GM23338 (cell line): ENCODE data around the gene PTPRN2. TPM values are rescaled to one million over a fixed set of nuclear protein-coding genes. Genes with fewer than 3 reads are reported as not detected.
"Not testable (repeated sequence)": the region's sequence is repeated elsewhere in the genome, so short reads cannot be mapped to it uniquely, and the experiment has no call there.

ENCODE experiments used
- ATAC-seq: fragments of 200-7000 bp; cut with Tn5 transposase; 3 replicates; pipeline ENCODE4 v1.9.1; 2020
- DNase-seq: peaks from one replicate; pipeline ENCODE4 v3.0.0-alpha.2; 2015; ENCODE audit warnings: low spot score
- H2AFZ ChIP-seq: fragments of 200-600 bp; sonication (generic); 2 replicates; pipeline ENCODE4 v1.8.0; 2016; ENCODE audit warnings: antibody characterized with exemption, mild to moderate bottlenecking, moderate library complexity
- H3F3A ChIP-seq: fragments of 200-600 bp; sonication (generic); replicated peaks from 2 replicates; pipeline ENCODE4 v1.8.0; 2017; ENCODE audit warnings: antibody characterized with exemption, mixed run types, low read depth
- H3K27ac ChIP-seq: fragments of 200-600 bp; sonication (generic); 2 replicates; pipeline ENCODE4 v1.6.1; 2016; ENCODE audit warnings: low read depth
- H3K27me3 ChIP-seq: fragments of 200-600 bp; sonication (generic); 2 replicates; pipeline ENCODE4 v1.8.0; 2016; ENCODE audit warnings: mild to moderate bottlenecking, mixed run types, moderate library complexity; ENCODE audit not compliant: insufficient read depth
- H3K36me3 ChIP-seq: fragments of 200-600 bp; sonication (generic); 2 replicates; pipeline ENCODE4 v1.8.0; 2016; ENCODE audit warnings: mild to moderate bottlenecking; ENCODE audit not compliant: insufficient read depth
- H3K4me1 ChIP-seq: fragments of 200-600 bp; sonication (generic); 2 replicates; pipeline ENCODE4 v1.8.0; 2016; ENCODE audit warnings: mild to moderate bottlenecking, moderate library complexity; ENCODE audit not compliant: insufficient read depth
- H3K4me2 ChIP-seq: fragments of 200-600 bp; sonication (generic); 2 replicates; pipeline ENCODE4 v1.7.1; 2017; ENCODE audit warnings: mixed run types
- H3K4me3 ChIP-seq: fragments of 200-600 bp; sonication (generic); 2 replicates; pipeline ENCODE4 v1.6.1; 2016; ENCODE audit warnings: mixed run types
- H3K79me2 ChIP-seq: fragments of 200-600 bp; sonication (generic); replicated peaks from 2 replicates; pipeline ENCODE4 v1.8.0; 2017; ENCODE audit warnings: mild to moderate bottlenecking; ENCODE audit not compliant: insufficient read depth
- H3K9me2 ChIP-seq: fragments of 200-600 bp; sonication (generic); 2 replicates; pipeline ENCODE4 v1.8.0; 2017; ENCODE audit not compliant: insufficient read depth
- H4K20me1 ChIP-seq: fragments of 200-600 bp; sonication (generic); replicated peaks from 2 replicates; pipeline ENCODE4 v1.8.0; 2017; ENCODE audit warnings: mild to moderate bottlenecking; ENCODE audit not compliant: insufficient read depth
- H3K27ac Mint-ChIP-seq: 2 replicates; pipeline ENCODE4 v1.8.0; 2020; ENCODE audit warnings: inconsistent platforms, mild to moderate bottlenecking, moderate library complexity, mixed read lengths
- H3K27me3 Mint-ChIP-seq: 3 replicates; pipeline ENCODE4 v1.8.0; 2022; ENCODE audit warnings: low read depth, mild to moderate bottlenecking, moderate library complexity, mixed read lengths, inconsistent platforms; ENCODE audit not compliant: insufficient read depth, poor library complexity
- H3K36me3 Mint-ChIP-seq: 3 replicates; pipeline ENCODE4 v1.8.0; 2021; ENCODE audit warnings: low read depth, mild to moderate bottlenecking, inconsistent platforms, moderate library complexity, mixed read lengths
- H3K4me1 Mint-ChIP-seq: 3 replicates; pipeline ENCODE4 v1.8.0; 2020; ENCODE audit warnings: mild to moderate bottlenecking, inconsistent platforms, mixed read lengths
- H3K4me3 Mint-ChIP-seq: 3 replicates; pipeline ENCODE4 v1.8.0; 2021; ENCODE audit warnings: moderate library complexity, mild to moderate bottlenecking, inconsistent platforms, mixed read lengths
- H3K9me3 Mint-ChIP-seq: 3 replicates; pipeline ENCODE4 v1.8.0; 2020; ENCODE audit warnings: moderate library complexity, mild to moderate bottlenecking, inconsistent platforms, mixed read lengths
- CREB1 ChIP-seq: fragments of 250-450 bp; sonication (Bioruptor Pico); IDR thresholded peaks from 2 replicates; pipeline ENCODE4 v1.5.0; 2020; ENCODE audit warnings: low read depth, mild to moderate bottlenecking, moderate library complexity
- EZH2 ChIP-seq: fragments of 200-600 bp; sonication (generic); IDR thresholded peaks from one replicate; pipeline ENCODE4 v1.8.0; 2017; ENCODE audit warnings: antibody characterized with exemption, mild to moderate bottlenecking, low read depth; ENCODE audit not compliant: unreplicated experiment
- JUNB ChIP-seq: IDR thresholded peaks from one replicate; pipeline ENCODE4 v1.6.1; 2016; ENCODE audit warnings: antibody characterized with exemption; ENCODE audit not compliant: unreplicated experiment
- NANOG ChIP-seq: IDR thresholded peaks from 2 replicates; pipeline ENCODE4 v1.6.1; 2016; ENCODE audit warnings: antibody characterized with exemption, borderline replicate concordance
- STAT1 ChIP-seq: IDR thresholded peaks from one replicate; pipeline ENCODE4 v1.6.1; 2016; ENCODE audit warnings: antibody characterized with exemption; ENCODE audit not compliant: unreplicated experiment
- ZNF114 ChIP-seq: fragments of 250-450 bp; sonication (Bioruptor Pico); IDR thresholded peaks from 2 replicates; pipeline ENCODE4 v1.5.0; 2020; ENCODE audit warnings: mild to moderate bottlenecking, moderate library complexity
- polyA plus RNA-seq: library from polyadenylated mRNA; unstranded; fragments of >200 nt; fragmentation: Nextera tagmentation; extraction: Ambion mirVana; gene quantifications from 2 replicates; pipeline ENCODE4 v1.2.1, GENCODE V29; 2016
- total RNA-seq: library from RNA; depleted of rRNA; stranded (reverse); fragments of >200 nt; shearing (Covaris generic); gene quantifications from 2 replicates; pipeline ENCODE4 v1.2.3, GENCODE V29; 2014
- TF ChIP-seq, protein P1 (sequence below): fragments of 250-450 bp; sonication (Bioruptor Pico); IDR thresholded peaks from 2 replicates; pipeline ENCODE4 v1.5.0; 2020; ENCODE audit warnings: mild to moderate bottlenecking, moderate library complexity
- TF ChIP-seq, protein P2 (sequence below): IDR thresholded peaks from 2 replicates; pipeline ENCODE4 v1.6.1; 2016; ENCODE audit warnings: antibody characterized with exemption

The PTPRN2 gene
- total and polyA plus RNA-seq, 2 experiments from 2014 or later: 0.87 to 4.0 TPM

DNA sequence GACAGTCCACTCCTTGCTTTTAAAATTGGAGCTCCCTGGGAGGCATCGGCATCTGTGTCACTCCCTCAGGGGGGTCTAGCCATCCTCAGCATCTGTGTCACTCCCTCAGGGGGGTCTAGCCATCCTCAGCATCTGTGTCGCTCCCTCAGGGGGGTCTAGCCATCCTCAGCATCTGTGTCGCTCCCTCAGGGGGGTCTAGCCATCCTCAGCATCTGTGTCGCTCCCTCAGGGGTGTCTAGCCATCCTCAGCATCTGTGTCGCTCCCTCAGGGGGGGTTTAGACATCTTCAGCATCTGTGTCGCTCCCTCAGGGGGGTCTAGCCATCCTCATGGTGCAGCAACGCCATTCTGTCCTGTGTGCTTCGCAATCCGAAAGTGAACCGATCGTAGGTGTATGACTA, 651.9 kb downstream of the PTPRN2 start:
- Mint-ChIP-seq H3K27me3 (peaks cover 13% of the 10 kb centered on the region), H3K36me3 (peaks cover 60% of the 10 kb centered on the region), H3K9me3 (peaks cover 99% of the 10 kb centered on the region)
- H3K9me2 ChIP-seq, H3K27me3 ChIP-seq, H3K4me1 Mint-ChIP-seq, ATAC-seq, H3K27ac ChIP-seq, H3K4me1 ChIP-seq, H3K4me2 ChIP-seq, H3K4me3 Mint-ChIP-seq, H3F3A ChIP-seq, H3K36me3 ChIP-seq, H4K20me1 ChIP-seq, H2AFZ ChIP-seq, H3K27ac Mint-ChIP-seq, H3K4me3 ChIP-seq, H3K79me2 ChIP-seq, DNase-seq: not testable (repeated sequence)

GRCh38 chr7:157933219-157934155, 654.1 kb downstream of the PTPRN2 start:
- not testable (repeated sequence) for H3K4me1 Mint-ChIP-seq, H3K27me3 ChIP-seq, H3K4me3 ChIP-seq, H3K4me1 ChIP-seq, H3K4me3 Mint-ChIP-seq, H4K20me1 ChIP-seq, H3K36me3 ChIP-seq, H3K4me2 ChIP-seq, ATAC-seq, DNase-seq, H3K27ac Mint-ChIP-seq, H2AFZ ChIP-seq, H3K9me2 ChIP-seq, H3K79me2 ChIP-seq, H3F3A ChIP-seq, H3K27ac ChIP-seq
- Mint-ChIP-seq H3K27me3 (peaks cover 12% of the 10 kb centered on the region), H3K9me3 (peaks cover 97% of the 10 kb centered on the region), H3K36me3 (peaks cover 58% of the 10 kb centered on the region)

GRCh38 chr7:157932498-157933218, 655.0 kb downstream of the PTPRN2 start:
- peaks cover 61% of the 10 kb centered on the region for H3K36me3 Mint-ChIP-seq
- Histone ChIP-seq H2AFZ (no peak overlapping the region), H4K20me1 (no peaks in the 10 kb centered on the region), H3K4me3 (no peak overlapping the region), H3K27ac (no peak overlapping the region), H3K36me3 (no peaks in the 10 kb centered on the region; the same call in 1 of the 2 replicates), H3K79me2 (no peaks in the 10 kb centered on the region), H3F3A (no peaks in the 10 kb centered on the region), H3K4me2 (no peak overlapping the region), H3K9me2 (no peaks in the 10 kb centered on the region), H3K27me3 (no peaks in the 10 kb centered on the region), H3K4me1 (no peaks in the 10 kb centered on the region)
- H3K27me3 Mint-ChIP-seq: peaks cover 12% of the 10 kb centered on the region
- no peaks in the 10 kb centered on the region for H3K4me1 Mint-ChIP-seq
- no peak overlapping the region for H3K4me3 Mint-ChIP-seq
- peaks cover 97% of the 10 kb centered on the region for H3K9me3 Mint-ChIP-seq
- no peak overlapping the region for H3K27ac Mint-ChIP-seq
- no peak for ATAC-seq
- DNase-seq: no peak
- TF ChIP-seq ZNF114 (CRISPR knock-in tag) (no peak), JUNB (no peak), NANOG (no peak), STAT1 (no peak), CREB1 (CRISPR knock-in tag) (no peak), EZH2 (no peak)
- TF ChIP-seq, protein P1, sequence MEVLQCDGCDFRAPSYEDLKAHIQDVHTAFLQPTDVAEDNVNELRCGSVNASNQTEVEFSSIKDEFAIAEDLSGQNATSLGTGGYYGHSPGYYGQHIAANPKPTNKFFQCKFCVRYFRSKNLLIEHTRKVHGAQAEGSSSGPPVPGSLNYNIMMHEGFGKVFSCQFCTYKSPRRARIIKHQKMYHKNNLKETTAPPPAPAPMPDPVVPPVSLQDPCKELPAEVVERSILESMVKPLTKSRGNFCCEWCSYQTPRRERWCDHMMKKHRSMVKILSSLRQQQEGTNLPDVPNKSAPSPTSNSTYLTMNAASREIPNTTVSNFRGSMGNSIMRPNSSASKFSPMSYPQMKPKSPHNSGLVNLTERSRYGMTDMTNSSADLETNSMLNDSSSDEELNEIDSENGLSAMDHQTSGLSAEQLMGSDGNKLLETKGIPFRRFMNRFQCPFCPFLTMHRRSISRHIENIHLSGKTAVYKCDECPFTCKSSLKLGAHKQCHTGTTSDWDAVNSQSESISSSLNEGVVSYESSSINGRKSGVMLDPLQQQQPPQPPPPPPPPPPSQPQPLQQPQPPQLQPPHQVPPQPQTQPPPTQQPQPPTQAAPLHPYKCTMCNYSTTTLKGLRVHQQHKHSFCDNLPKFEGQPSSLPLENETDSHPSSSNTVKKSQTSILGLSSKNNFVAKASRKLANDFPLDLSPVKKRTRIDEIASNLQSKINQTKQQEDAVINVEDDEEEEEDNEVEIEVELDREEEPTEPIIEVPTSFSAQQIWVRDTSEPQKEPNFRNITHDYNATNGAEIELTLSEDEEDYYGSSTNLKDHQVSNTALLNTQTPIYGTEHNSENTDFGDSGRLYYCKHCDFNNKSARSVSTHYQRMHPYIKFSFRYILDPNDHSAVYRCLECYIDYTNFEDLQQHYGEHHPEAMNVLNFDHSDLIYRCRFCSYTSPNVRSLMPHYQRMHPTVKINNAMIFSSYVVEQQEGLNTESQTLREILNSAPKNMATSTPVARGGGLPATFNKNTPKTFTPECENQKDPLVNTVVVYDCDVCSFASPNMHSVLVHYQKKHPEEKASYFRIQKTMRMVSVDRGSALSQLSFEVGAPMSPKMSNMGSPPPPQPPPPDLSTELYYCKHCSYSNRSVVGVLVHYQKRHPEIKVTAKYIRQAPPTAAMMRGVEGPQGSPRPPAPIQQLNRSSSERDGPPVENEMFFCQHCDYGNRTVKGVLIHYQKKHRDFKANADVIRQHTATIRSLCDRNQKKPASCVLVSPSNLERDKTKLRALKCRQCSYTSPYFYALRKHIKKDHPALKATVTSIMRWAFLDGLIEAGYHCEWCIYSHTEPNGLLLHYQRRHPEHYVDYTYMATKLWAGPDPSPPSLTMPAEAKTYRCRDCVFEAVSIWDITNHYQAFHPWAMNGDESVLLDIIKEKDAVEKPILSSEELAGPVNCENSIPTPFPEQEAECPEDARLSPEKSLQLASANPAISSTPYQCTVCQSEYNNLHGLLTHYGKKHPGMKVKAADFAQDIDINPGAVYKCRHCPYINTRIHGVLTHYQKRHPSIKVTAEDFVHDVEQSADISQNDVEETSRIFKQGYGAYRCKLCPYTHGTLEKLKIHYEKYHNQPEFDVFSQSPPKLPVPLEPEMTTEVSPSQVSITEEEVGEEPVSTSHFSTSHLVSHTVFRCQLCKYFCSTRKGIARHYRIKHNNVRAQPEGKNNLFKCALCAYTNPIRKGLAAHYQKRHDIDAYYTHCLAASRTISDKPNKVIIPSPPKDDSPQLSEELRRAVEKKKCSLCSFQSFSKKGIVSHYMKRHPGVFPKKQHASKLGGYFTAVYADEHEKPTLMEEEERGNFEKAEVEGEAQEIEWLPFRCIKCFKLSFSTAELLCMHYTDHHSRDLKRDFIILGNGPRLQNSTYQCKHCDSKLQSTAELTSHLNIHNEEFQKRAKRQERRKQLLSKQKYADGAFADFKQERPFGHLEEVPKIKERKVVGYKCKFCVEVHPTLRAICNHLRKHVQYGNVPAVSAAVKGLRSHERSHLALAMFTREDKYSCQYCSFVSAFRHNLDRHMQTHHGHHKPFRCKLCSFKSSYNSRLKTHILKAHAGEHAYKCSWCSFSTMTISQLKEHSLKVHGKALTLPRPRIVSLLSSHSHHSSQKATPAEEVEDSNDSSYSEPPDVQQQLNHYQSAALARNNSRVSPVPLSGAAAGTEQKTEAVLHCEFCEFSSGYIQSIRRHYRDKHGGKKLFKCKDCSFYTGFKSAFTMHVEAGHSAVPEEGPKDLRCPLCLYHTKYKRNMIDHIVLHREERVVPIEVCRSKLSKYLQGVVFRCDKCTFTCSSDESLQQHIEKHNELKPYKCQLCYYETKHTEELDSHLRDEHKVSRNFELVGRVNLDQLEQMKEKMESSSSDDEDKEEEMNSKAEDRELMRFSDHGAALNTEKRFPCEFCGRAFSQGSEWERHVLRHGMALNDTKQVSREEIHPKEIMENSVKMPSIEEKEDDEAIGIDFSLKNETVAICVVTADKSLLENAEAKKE (CRISPR knock-in tag): no peak
- TF ChIP-seq, protein P2, sequence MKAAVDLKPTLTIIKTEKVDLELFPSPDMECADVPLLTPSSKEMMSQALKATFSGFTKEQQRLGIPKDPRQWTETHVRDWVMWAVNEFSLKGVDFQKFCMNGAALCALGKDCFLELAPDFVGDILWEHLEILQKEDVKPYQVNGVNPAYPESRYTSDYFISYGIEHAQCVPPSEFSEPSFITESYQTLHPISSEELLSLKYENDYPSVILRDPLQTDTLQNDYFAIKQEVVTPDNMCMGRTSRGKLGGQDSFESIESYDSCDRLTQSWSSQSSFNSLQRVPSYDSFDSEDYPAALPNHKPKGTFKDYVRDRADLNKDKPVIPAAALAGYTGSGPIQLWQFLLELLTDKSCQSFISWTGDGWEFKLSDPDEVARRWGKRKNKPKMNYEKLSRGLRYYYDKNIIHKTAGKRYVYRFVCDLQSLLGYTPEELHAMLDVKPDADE: no peak
